GDM1 (cell line): Measurements from ENCODE around the gene GPC3.
"Not testable (repeated sequence)": the region's sequence is repeated elsewhere in the genome, so short reads cannot be mapped to it uniquely, and the experiment has no call there.

ENCODE experiments used
- DNase-seq: peaks from one replicate; lab custom pipeline; 2025; lab: John Stamatoyannopoulos, UW

GPC3 gene

DNA sequence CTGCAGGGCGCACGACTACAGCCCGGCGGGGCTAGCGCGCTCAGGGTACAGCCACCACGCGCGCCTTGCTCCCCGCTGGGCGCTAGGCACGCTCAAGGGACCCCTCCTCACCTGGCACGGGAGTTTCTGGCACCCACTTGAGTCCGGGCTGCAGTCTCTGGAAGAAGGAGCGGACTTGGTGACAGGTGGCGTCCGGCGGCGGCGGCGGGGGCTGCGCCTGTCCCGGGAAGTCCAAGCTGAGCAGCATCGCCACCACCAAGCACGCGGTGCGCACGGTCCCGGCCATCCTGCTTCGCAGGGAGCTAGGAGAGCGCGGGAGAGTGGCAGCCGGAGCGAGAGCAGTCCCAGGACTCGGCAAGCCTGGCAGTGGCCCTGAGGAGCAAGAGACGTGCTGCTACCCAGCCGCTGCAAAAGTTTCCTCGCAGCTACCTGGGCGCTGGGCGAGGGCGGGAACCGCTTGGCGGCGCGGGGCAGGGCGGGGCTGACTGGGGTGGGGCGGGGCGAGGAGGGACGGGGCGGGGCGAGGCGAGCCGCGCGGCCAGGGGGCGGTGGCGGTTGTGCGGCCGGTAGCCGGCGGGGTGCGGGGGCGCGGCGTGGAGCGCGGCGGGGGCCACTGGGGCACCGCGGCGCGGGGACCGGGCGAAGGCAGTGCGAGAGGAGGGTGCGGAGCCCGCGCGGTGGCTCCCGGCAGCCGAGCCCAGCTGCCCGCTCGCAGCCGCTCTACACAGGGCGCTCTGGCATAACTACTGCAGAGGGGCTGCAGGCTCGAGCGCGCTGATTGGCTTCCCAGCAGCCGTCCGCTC is at the start of gene GPC3:
Gene GPC3 (minus strand): TSS at position 431 of the 803 bp plus-strand sequence.
- peak; percentile 17 for DNase-seq

- no peak for DNase-seq
Observed at GRCh38 chrX:134032441-134032840, 47.0 kb upstream of the GPC3 start.

DNA sequence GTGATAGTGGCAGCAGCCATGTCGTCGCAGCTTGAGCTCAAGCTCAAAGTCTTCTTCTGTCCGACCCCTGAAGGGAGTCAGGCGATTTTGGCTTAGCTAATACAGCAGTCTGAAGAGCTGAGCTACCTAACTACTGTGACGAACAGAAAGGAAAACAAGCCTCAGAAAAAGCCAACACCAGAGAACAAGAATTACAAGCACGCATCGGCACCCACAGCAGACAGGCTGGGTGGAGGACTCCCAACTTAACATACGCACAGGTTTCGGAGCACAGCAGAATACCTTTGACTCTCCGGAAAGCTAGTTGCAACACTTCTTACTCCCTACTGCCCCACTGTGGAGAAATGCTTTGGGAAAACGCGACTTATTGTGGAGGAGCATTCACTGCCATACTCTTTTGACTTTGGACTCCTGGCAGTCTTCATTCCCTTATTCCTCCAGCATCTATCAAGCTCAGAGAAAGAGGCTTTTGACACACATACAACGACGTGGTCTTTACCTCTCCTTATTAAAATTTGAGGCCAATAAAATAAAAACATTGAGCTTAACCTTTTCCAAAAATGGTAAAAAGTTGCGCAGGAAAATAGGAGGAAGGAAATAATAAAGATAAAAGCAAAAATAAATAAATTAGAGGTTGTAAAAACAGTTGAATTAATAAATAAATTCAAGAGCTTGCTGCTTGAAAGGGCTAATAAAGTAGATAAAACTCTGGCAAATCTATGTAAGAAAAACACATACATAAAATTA is 41.3 kb upstream of the GPC3 start:
- peak; percentile 3 for DNase-seq

DNA sequence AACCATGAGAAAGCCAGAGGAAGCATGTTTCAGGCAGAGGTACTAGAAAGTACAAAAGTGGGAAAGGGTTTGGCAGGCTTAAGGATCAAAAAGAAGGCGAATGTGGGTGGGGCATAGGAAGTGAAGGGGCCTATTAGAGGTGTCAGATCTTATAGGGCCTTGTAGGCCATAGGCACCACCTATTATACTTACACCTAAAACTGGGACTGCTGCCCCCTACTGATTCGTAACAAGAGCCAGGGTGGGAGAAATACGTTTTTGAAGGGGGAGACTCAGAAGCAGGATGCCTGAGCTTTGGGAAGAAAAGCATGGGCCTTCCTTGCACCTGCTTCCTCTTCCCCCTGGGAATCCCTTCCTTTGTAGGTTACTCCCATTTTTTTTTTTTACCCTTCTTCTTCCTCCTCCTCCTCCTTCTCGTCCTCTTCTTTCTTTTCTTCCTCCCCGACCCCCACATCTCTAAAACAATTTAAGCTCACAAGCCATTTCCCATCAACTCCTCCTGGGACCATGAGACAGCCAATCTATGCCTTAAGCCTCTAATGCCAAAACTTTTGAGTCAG is 40.7 kb upstream of the GPC3 start:
- DNase-seq = no peak

GRCh38 chrX:134024686-134025377 is 39.4 kb upstream of the GPC3 start:
- no peak for DNase-seq

DNA sequence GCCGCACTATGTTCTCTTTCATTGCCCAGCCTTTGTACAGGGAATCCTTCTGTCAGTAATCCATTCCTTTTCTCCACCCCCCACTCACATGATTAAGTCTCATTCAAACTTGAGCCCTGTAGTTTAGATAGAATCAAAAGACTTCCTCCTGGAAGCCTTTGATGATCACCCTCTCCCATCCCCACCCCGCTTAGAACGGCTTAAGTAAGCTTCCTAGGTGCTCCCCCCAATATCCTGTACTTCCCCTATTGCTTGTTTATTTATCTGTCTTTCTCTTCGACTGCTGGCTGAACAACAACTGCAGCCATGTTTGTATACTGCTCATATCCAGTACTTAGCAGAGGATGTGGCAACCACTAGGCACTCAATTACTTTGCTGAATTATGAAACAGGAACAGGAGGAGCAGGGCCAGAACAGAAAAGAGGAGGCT is 38.5 kb upstream of the GPC3 start:
- DNase-seq = no peak

GRCh38 chrX:134020910-134021309 is 35.5 kb upstream of the GPC3 start:
- DNase-seq = no peak

- no peak for DNase-seq
Observed at GRCh38 chrX:134019567-134020206, 34.3 kb upstream of the GPC3 start.

GRCh38 chrX:134016309-134016708 is 30.9 kb upstream of the GPC3 start:
- DNase-seq = not testable (repeated sequence)

- DNase-seq = not testable (repeated sequence)
Observed at GRCh38 chrX:134015510-134015909, 30.1 kb upstream of the GPC3 start.

- DNase-seq = no peak
Observed at GRCh38 chrX:134013524-134013923, 28.1 kb upstream of the GPC3 start.

DNA sequence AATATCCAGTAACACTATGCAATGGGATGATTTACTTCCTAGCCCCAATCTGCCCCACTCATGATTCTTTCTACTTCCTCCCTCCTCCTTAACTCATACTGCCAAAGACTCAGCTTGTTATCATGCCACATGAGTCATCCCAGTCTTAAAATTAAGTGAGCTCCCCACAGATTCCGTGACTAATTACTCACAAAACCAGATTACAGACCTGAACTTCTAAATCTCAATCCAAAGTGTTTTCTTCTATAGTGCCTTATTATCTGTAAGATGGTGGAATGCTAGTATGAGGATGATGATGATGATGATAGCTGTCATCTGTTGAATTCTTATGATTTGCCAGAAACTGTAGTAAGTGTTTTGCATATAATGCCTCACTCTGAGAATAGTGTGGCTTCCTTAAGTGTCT is 27.7 kb upstream of the GPC3 start:
- no peak for DNase-seq

- no peak for DNase-seq
Observed at GRCh38 chrX:134010690-134011089, 25.3 kb upstream of the GPC3 start.

GRCh38 chrX:134007716-134008115 is 22.3 kb upstream of the GPC3 start:
- no peak for DNase-seq

GRCh38 chrX:134006484-134007161 is 21.2 kb upstream of the GPC3 start:
- no peak for DNase-seq

DNA sequence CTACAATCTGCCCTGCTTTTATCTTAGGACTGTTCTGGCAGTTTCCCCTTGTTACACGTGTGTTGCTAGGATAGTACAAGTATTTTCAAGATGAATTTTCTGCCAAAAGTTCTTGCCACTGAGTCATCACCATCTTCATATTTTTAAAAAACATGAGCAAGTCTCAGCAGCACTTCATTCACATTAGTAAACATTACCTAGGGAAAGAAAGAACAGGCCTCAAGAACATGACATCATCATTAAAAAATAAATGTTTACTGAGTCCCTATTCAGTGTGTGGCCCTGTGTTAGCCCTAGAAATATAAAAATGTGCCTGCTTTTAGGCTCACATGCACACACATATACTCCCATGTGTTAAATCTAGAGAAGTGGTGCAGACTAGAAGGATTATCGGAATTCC is 18.7 kb upstream of the GPC3 start:
- DNase-seq = no peak

- DNase-seq = no peak
Observed at GRCh38 chrX:134002921-134003615, 17.7 kb upstream of the GPC3 start.

DNA sequence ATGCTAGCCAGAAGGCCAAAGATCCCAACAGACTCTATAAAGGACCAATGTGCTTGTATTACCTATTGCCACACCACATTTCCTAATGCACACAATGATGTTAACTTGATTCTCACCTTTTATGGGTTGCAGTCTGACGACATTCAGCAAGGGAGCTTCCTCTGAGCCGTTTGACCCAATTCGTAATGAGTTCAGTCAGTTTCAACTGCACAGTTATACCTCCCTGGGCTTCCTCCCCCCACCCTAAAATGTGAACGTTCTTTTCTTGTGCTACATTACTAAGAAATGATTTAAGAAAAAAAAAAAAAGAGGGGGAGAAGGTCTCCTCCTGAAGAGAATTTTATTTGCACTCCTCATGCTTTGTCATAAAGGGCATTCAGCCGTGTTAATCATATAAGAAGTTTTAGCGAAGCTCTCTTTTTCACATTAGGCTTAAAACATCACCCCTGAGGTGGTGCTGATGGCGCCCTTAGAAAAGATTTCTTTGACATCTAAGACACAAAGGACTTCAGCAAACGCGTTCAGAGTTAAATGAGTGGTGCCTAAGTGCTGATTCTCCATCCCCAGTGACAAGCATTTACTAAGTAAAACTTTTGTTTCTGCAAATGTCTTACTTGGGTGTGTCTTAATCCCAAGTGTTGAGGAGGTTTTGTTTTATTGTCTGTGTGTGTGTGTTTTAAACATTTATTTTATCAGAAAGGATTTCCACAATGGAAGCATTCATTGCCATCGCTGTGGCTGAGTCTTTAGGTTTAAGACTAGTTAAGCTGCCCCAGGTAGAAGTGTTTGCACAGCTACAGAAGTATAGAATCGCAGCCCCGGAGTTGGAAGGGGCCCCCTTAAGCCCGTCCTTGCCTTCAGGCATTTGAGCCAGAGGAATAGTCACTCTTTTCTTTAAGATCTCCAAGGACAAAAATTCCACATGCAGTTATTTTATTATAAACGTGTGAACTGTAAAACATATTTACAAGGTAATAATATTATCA is 15.2 kb upstream of the GPC3 start:
- no peak for DNase-seq

DNA sequence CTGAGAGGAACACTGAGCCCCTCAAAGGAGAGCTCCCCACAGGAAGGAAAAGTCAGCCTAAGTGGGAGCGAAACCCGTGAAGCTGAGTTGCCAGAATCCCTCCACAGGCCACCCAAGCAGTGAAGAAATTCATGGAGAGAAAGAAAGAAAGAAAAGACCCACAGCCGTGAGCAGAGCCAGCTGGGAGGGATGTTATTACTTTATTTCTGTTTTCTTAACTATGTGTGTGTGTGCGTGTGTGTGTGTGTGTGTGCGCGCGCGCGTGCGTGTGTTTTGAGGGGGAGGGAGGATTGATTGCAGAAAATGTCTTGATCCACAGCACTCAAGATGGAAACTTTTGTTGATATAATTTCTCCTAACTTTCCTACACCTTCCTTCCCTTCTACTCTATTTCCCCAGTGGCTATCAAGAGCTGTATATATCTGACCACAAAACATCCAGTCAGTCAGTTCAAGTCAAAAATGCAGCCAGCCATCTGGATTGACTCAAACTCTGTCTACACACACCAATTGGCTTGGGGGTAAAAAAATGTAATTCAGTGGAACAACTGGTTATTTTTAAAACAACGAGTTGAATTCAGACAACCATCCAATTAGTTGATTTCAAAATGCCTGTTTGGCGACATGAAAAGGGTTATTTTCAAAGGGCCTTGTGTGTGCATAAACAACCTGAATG is 13.8 kb upstream of the GPC3 start:
- DNase-seq = no peak
